CD4-positive, alpha-beta T cell (primary cell): ENCODE data around the gene CTNNA3. TPM values are rescaled to one million over a fixed set of nuclear protein-coding genes. Genes with fewer than 3 reads are reported as not detected.

ENCODE experiments used
- ATAC-seq: fragments of 200-7000 bp; cut with Tn5 transposase; one replicate; pipeline ENCODE4 v1.10.0; 2022; ENCODE audit warnings: mild to moderate bottlenecking; ENCODE audit not compliant: poor library complexity
- CTCF ChIA-PET: fragments of 350-600 bp; sonication (Branson Sonifier 250); formaldehyde crosslinking; loops from one replicate; lab custom pipeline; 2021; ENCODE audit warnings: antibody characterized with exemption, inconsistent platforms; lab: Charles Lee
- POLR2A ChIA-PET: fragments of 350-600 bp; sonication (Branson Sonifier 250); formaldehyde crosslinking; loops from one replicate; lab custom pipeline; 2021; ENCODE audit warnings: antibody characterized with exemption, inconsistent platforms; lab: Charles Lee
- DNase-seq, 14 experiments: peaks; one replicate each; pipeline ENCODE4 v3.0.0-alpha.2; 2013 to 2020; ENCODE audit warnings: mixed read lengths in 2 of 14
- H3K27ac ChIP-seq, 2 donors: one replicate each; pipeline versions ENCODE4 v1.5.1 to v1.7.0; 2013; ENCODE audit warnings: low read length in 2 of 2, low read depth in 1 of 2, mild to moderate bottlenecking in 1 of 2
- H3K27me3 ChIP-seq, 2 experiments: 1 replicate in 1 of 2; 2 replicates in 1 of 2; pipeline versions ENCODE4 v1.6.1 to v1.7.0; 2013; ENCODE audit warnings: low read length in 2 of 2, control low read depth in 1 of 2, mild to moderate bottlenecking in 1 of 2, moderate library complexity in 1 of 2; ENCODE audit not compliant: insufficient read depth in 2 of 2, control insufficient read depth in 1 of 2
- H3K36me3 ChIP-seq: one replicate; pipeline ENCODE4 v1.6.1; 2013; ENCODE audit warnings: low read length, control low read depth; ENCODE audit not compliant: insufficient read depth
- H3K4me1 ChIP-seq: one replicate; pipeline ENCODE4 v1.6.1; 2013; ENCODE audit warnings: low read length, control low read depth; ENCODE audit not compliant: insufficient read depth
- H3K4me3 ChIP-seq: one replicate; pipeline ENCODE4 v1.5.1; 2013; ENCODE audit warnings: mild to moderate bottlenecking, low read length, moderate library complexity
- H3K9me3 ChIP-seq, 2 experiments: 1 replicate in 1 of 2; 2 replicates in 1 of 2; pipeline versions ENCODE4 v1.6.1 to v1.7.0; 2013; ENCODE audit warnings: low read length in 2 of 2, mild to moderate bottlenecking in 2 of 2, control low read depth in 1 of 2, moderate library complexity in 1 of 2; ENCODE audit not compliant: control insufficient read depth in 1 of 2, insufficient read depth in 1 of 2
- H3K27ac Mint-ChIP-seq: one replicate; pipeline ENCODE4 v1.8.0; 2020; ENCODE audit warnings: mixed read lengths
- H3K27me3 Mint-ChIP-seq: one replicate; pipeline ENCODE4 v1.8.0; 2021; ENCODE audit warnings: mixed read lengths
- H3K36me3 Mint-ChIP-seq: one replicate; pipeline ENCODE4 v1.8.0; 2021; ENCODE audit warnings: low read depth, mixed read lengths
- H3K4me1 Mint-ChIP-seq: one replicate; pipeline ENCODE4 v1.8.0; 2021; ENCODE audit warnings: low read depth, mixed read lengths
- H3K4me3 Mint-ChIP-seq: one replicate; pipeline ENCODE4 v1.8.0; 2020; ENCODE audit warnings: mild to moderate bottlenecking, mixed read lengths
- H3K9me3 Mint-ChIP-seq: one replicate; pipeline ENCODE4 v1.8.0; 2020; ENCODE audit warnings: mixed read lengths
- CTCF ChIP-seq: fragments of 200-600 bp; IDR thresholded peaks from one replicate; pipeline ENCODE4 v1.8.0; 2022; ENCODE audit warnings: antibody characterized with exemption, mild to moderate bottlenecking
- intact Hi-C, 2 experiments: fragments of 100-400 bp; cut with DNase I in 1 of 2; cut with micrococcal nuclease in 1 of 2; formaldehyde crosslinking; loops; one replicate each; pipeline versions ENCODE4 v1.15.1 to v1.9.0; 2023 to 2025; cut with DNase I, micrococcal nuclease
- total RNA-seq, 174 experiments: library from RNA in 2 of 174; stranded (reverse) in 2 of 174; gene quantifications; one replicate each; pipeline ENCODE4 v1.2.3 and lab custom pipeline; 2021 to 2026

The CTNNA3 gene
- total RNA-seq, 2 experiments from 2014 or later: 0.80 TPM; not detected in 1

GRCh38 chr10:66218981-66219587 is 1476.9 kb downstream of the CTNNA3 start:
- no peaks in the 10 kb centered on the region for H3K27me3 Mint-ChIP-seq
- ChIA-PET POLR2A (no interaction called here), CTCF (no interaction called here)
- H3K27ac Mint-ChIP-seq: no peak overlapping the region
- H3K36me3 ChIP-seq: no peaks in the 10 kb centered on the region
- no peak for DNase-seq
- no peaks in the 10 kb centered on the region for H3K4me1 ChIP-seq
- no peak for TF ChIP-seq CTCF
- ATAC-seq: no peak
- intact Hi-C loops: no loop called here
- no peak overlapping the region for H3K4me3 ChIP-seq
- H3K36me3 Mint-ChIP-seq: no peaks in the 10 kb centered on the region
- H3K27ac ChIP-seq: no peak overlapping the region
- no peak overlapping the region for H3K4me3 Mint-ChIP-seq
- no peaks in the 10 kb centered on the region for H3K4me1 Mint-ChIP-seq
- H3K9me3 Mint-ChIP-seq: no peaks in the 10 kb centered on the region
- H3K27me3 ChIP-seq: no peaks in the 10 kb centered on the region
- H3K9me3 ChIP-seq: peaks cover 0 to 9% of the 10 kb centered on the region in 2 experiments

GRCh38 chr10:66218289-66218688 is 1477.7 kb downstream of the CTNNA3 start:
- Histone ChIP-seq H3K9me3 (peaks cover 0 to 9% of the 10 kb centered on the region in 2 experiments), H3K36me3 (no peaks in the 10 kb centered on the region), H3K4me3 (no peak overlapping the region), H3K27ac (no peak overlapping the region), H3K27me3 (no peaks in the 10 kb centered on the region), H3K4me1 (no peaks in the 10 kb centered on the region)
- TF ChIP-seq CTCF: no peak
- CTCF ChIA-PET: no interaction called here
- Mint-ChIP-seq H3K27ac (no peak overlapping the region), H3K4me3 (no peak overlapping the region), H3K4me1 (no peaks in the 10 kb centered on the region), H3K36me3 (no peaks in the 10 kb centered on the region), H3K9me3 (no peaks in the 10 kb centered on the region), H3K27me3 (no peaks in the 10 kb centered on the region)
- POLR2A ChIA-PET: no interaction called here
- intact Hi-C loops: no loop called here
- ATAC-seq: no peak
- DNase-seq: no peak

- H3K27ac ChIP-seq: no peak overlapping the region
- H3K4me1 ChIP-seq: no peaks in the 10 kb centered on the region
- intact Hi-C loops: no loop called here
- Mint-ChIP-seq H3K4me1 (no peaks in the 10 kb centered on the region), H3K36me3 (no peaks in the 10 kb centered on the region), H3K27me3 (no peaks in the 10 kb centered on the region), H3K4me3 (no peak overlapping the region), H3K9me3 (no peaks in the 10 kb centered on the region), H3K27ac (no peak overlapping the region)
- ChIA-PET CTCF (no interaction called here), POLR2A (no interaction called here)
- H3K36me3 ChIP-seq: no peaks in the 10 kb centered on the region
- peaks cover 0 to 9% of the 10 kb centered on the region in 2 experiments for H3K9me3 ChIP-seq
- no peak for TF ChIP-seq CTCF
- no peak overlapping the region for H3K4me3 ChIP-seq
- DNase-seq: no peak
- no peak for ATAC-seq
- no peaks in the 10 kb centered on the region for H3K27me3 ChIP-seq
These were observed 1480.1 kb downstream of the CTNNA3 start for GRCh38 chr10:66215920-66216319.
